Common myeloid progenitor, CD34-positive (primary cell): ENCODE measurements around the gene AMIGO1.

Source experiments
- CTCF ChIA-PET: fragments of 350-600 bp; sonication (Branson Sonifier 250); formaldehyde crosslinking; loops from one replicate; lab custom pipeline; 2021; ENCODE audit warnings: antibody characterized with exemption; lab: Charles Lee
- POLR2A ChIA-PET: fragments of 350-600 bp; sonication (Branson Sonifier 250); formaldehyde crosslinking; loops from one replicate; lab custom pipeline; 2021; ENCODE audit warnings: antibody characterized with exemption; lab: Charles Lee
- DNase-seq, 3 donors: peaks; one replicate each; pipeline versions ENCODE4 v3.0.0 to v3.0.0-alpha.2; 2013
- H3K27ac ChIP-seq, 2 experiments: 1 replicate in 1 of 2; 2 replicates in 1 of 2; pipeline ENCODE4 v1.7.0; 2013; ENCODE audit warnings: inconsistent platforms in 2 of 2, low read length in 2 of 2, mild to moderate bottlenecking in 2 of 2, low read depth in 1 of 2, moderate library complexity in 1 of 2; ENCODE audit not compliant: severe bottlenecking in 2 of 2, insufficient read depth in 1 of 2, poor library complexity in 1 of 2
- H3K27me3 ChIP-seq, 5 experiments: replicated peaks in 2 of 5; 1 replicate in 3 of 5; 2 replicates in 2 of 5; pipeline versions ENCODE4 v1.6.1 to v1.7.0; 2013; ENCODE audit warnings: low read length in 4 of 5, mild to moderate bottlenecking in 2 of 5, moderate library complexity in 2 of 5, inconsistent platforms in 1 of 5; ENCODE audit not compliant: insufficient read depth in 5 of 5, control insufficient read depth in 4 of 5
- H3K36me3 ChIP-seq, 4 experiments: 1 replicate in 2 of 4; 2 replicates in 2 of 4; pipeline versions ENCODE4 v1.6.1 to v1.7.0; 2013; ENCODE audit warnings: low read length in 3 of 4, control low read depth in 1 of 4, mild to moderate bottlenecking in 1 of 4; ENCODE audit not compliant: control insufficient read depth in 4 of 4, insufficient read depth in 4 of 4
- H3K4me1 ChIP-seq, 4 experiments: 1 replicate in 3 of 4; 2 replicates in 1 of 4; pipeline versions ENCODE4 v1.6.1 to v1.7.1; 2013; ENCODE audit warnings: low read length in 3 of 4, mild to moderate bottlenecking in 3 of 4, control low read depth in 1 of 4, inconsistent platforms in 1 of 4, moderate library complexity in 1 of 4; ENCODE audit not compliant: control insufficient read depth in 4 of 4, insufficient read depth in 4 of 4; ENCODE audit errors: control extremely low read depth in 1 of 4
- H3K4me3 ChIP-seq, 7 experiments: 1 replicate in 4 of 7; 2 replicates in 3 of 7; pipeline versions ENCODE4 v1.5.1 to v1.7.0; 2013; ENCODE audit warnings: mild to moderate bottlenecking in 7 of 7, low read length in 6 of 7, moderate library complexity in 6 of 7, inconsistent platforms in 2 of 7, low read depth in 2 of 7, control low read depth in 1 of 7; ENCODE audit not compliant: insufficient read depth in 4 of 7, control insufficient read depth in 1 of 7; ENCODE audit errors: extremely low read depth in 1 of 7
- H3K9me3 ChIP-seq, 5 experiments: 1 replicate in 4 of 5; 2 replicates in 1 of 5; pipeline versions ENCODE4 v1.6.1 to v1.7.1; 2013; ENCODE audit warnings: low read length in 4 of 5, mild to moderate bottlenecking in 2 of 5, inconsistent platforms in 1 of 5, low read depth in 1 of 5, moderate library complexity in 1 of 5; ENCODE audit not compliant: control insufficient read depth in 4 of 5, insufficient read depth in 2 of 5; ENCODE audit errors: control extremely low read depth in 1 of 5
- WGBS: methylation state at CpG from one replicate; pipeline ENCODE4 v1.1.5; 2013; ENCODE audit not compliant: insufficient coverage; 5-methylcytosine and 5-hydroxymethylcytosine counted together

AMIGO1 gene

DNA sequence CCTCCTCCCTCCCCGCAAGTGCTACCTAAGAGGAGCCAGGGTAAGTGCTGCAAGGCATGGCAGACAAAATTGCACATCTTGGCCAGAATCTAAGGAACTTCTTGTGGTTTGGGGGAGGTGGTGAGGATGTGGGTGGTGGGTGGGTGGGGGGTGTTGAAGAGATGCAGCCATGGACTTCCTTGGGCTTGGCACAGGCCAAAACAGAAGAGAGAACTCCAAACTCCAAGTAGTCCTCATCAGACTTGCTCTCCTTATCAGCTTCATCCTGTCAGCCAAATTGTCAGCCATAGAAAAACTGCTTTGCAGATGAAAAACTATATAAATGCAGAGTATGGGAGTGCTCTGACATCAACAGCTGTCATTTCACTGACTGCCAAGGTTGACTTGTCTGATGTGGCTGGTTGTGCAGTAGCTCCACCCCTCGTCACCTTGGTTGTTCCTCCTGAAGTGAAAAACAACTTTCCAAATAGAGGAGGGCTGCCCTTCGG is 7.1 kb downstream of the AMIGO1 start:
- Histone ChIP-seq H3K27me3 (peaks cover 0 to 5% (median 0%) of the 10 kb centered on the region in 5 experiments), H3K4me1 (peaks cover 0 to 23% (median 13%) of the 10 kb centered on the region in 4 experiments), H3K9me3 (no peaks in the 10 kb centered on the region), H3K27ac (peak overlapping the region in 1 of 2 experiments; percentile 49), H3K4me3 (no peak overlapping the region), H3K36me3 (peaks cover 2 to 27% (median 16%) of the 10 kb centered on the region in 4 experiments)
- POLR2A ChIA-PET: no interaction called here
- peak in 2 of 3 donors; percentile 27 to 34 for DNase-seq
- CTCF ChIA-PET: interaction anchor here (2.8 to 39.1 kb wide), 4 partner anchors 10 to 32 kb away, joined by 8 to 1203 read pairs (median 161); partner anchors contain the start of genes ATXN7L2, CYB561D1 and GPR61
- WGBS: 71% methylated on average over 2 of the region's 3 CpGs

DNA sequence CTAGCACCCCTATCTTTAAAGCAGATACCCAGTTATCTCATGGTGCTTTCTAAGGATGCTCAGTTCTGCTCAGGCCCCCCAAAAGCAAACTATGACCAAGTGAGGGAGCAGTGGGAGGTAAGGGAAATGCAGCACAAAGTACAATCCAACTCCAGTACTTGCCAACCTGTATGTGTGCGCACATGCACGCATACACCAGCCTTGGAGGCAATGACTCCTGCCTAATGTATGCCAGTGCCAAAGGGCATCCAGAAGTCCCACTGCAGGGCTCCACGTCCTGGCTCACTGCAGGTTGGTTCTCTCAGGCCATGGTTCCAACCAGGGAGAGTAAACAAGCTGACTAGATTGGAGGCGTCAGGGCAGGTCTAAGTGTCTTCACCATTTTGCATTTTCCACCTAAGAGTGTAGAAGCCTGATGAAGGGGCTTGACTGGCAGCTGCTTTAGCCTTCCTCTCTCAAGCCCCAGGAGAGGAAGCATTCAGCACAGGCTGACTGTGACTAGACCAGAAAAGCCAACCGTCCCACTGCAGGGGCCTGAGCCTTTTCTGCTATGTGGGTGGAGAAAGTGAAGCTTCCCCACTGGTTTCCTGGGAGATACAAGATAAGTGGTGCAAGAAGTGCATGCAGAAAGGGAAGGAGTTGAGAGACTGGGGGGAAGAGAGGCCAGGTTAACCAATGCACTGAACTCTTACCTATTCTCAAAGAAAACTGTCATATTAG is 7.7 kb downstream of the AMIGO1 start:
- Histone ChIP-seq H3K27me3 (peaks cover 0 to 2% (median 0%) of the 10 kb centered on the region in 5 experiments), H3K27ac (no peak overlapping the region), H3K36me3 (peaks cover 2 to 33% (median 20%) of the 10 kb centered on the region in 4 experiments), H3K4me3 (no peak overlapping the region), H3K9me3 (no peaks in the 10 kb centered on the region), H3K4me1 (peaks cover 0 to 23% (median 13%) of the 10 kb centered on the region in 4 experiments)
- WGBS: 76% methylated on average over 5 of the region's 5 CpGs
- DNase-seq: peak in 1 of 3 donors; percentile 29
- CTCF ChIA-PET: interaction anchor here (2.8 to 39.1 kb wide), 4 partner anchors 10 to 32 kb away, joined by 8 to 1203 read pairs (median 161); partner anchors contain the start of genes ATXN7L2, CYB561D1 and GPR61
- POLR2A ChIA-PET: no interaction called here

DNA sequence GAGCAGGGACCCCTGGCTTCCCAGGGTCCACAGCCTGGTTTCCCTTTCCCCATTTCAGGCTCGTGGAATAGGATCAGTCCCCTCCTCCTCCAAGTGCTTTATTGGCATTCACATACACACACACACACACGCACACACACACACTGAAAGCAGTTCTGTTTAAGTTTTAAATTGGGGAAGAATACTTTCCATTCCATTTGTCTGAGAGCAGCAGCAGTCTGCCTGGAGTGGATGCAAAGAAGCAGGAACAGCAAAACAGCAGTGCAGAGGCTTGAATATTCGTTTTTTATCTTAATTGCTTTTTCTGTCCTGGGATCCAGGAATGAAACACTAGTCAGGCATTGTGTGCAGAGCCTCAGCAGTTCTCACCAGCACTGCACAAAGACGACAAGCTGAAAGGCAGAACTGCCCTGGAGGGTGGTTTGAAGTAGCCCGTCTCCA is 8.6 kb downstream of the AMIGO1 start:
- H3K4me1 ChIP-seq: peaks cover 0 to 23% (median 13%) of the 10 kb centered on the region in 4 experiments
- no peak overlapping the region for H3K4me3 ChIP-seq
- ChIA-PET CTCF (interaction anchor here (11.1 to 39.1 kb wide), 4 partner anchors 3 to 33 kb away, joined by 90 to 1203 read pairs (median 232); partner anchors contain the start of genes AMIGO1, ATXN7L2, CYB561D1 and GPR61), POLR2A (no interaction called here)
- no peaks in the 10 kb centered on the region for H3K27me3 ChIP-seq
- peaks cover 6 to 42% (median 26%) of the 10 kb centered on the region in 4 experiments for H3K36me3 ChIP-seq
- 95% methylated on average over 4 of the region's 5 CpGs for WGBS
- no peaks in the 10 kb centered on the region for H3K9me3 ChIP-seq
- no peak for DNase-seq
- H3K27ac ChIP-seq: no peak overlapping the region

DNA sequence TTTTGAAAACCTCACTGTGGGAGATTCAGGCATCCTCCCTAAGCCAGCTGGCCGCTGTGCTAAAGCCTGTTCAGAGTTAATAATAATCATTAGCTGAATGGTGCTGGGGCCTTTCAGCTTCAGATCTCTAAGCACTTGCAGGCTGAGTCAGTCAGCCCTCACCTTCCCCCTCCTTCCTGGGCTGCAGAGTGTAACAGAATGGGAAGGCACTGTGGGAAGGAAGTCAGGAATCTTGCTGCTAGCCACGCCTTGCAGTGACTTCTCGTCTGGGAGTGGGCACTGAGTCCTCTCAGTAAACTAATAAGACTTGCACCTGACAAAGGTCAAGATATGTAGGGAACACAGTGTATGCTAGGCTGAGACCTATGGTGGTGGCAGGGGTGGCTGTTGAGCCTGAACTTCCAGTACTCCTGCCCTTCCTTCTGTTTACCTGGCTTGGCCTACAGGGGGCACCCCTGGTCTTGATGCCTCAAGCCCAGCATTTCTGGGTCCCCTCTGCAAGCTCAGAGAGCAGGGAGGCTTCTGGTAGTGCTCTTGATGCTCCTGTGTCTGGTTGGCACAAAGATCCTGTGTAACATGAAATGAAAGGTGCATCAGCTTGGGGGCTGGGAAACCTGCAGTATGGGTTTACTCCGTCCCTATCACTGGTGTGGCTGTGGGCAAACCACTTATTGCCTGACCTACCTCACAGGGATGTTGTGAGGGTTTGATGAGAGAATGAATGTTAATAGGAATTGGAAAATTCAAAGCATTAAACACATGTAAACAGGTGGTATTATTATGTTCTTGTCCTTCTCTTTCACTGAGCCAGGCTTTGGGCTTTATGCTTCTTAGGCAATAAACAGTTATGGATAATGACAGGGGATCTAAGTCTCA is 9.6 kb downstream of the AMIGO1 start:
- CTCF ChIA-PET: interaction anchor here (3.4 to 39.1 kb wide), 5 partner anchors 4 to 140 kb away, joined by 11 to 1203 read pairs (median 232); partner anchors contain the start of genes AMIGO1, ATXN7L2, CYB561D1 and GPR61
- DNase-seq: peak; percentile 44 to 71 (median 62)
- peaks cover 6 to 46% (median 28%) of the 10 kb centered on the region in 4 experiments for H3K36me3 ChIP-seq
- no peak overlapping the region for H3K27ac ChIP-seq
- POLR2A ChIA-PET: interaction anchor here (0.6 kb wide), 1 partner anchor 33 kb away, joined by 4 read pairs; no protein-coding TSS in a partner anchor
- 83% methylated on average over 2 of the region's 4 CpGs for WGBS
- H3K4me1 ChIP-seq: peaks cover 0 to 26% (median 15%) of the 10 kb centered on the region in 4 experiments
- no peaks in the 10 kb centered on the region for H3K27me3 ChIP-seq
- H3K4me3 ChIP-seq: no peak overlapping the region
- H3K9me3 ChIP-seq: no peaks in the 10 kb centered on the region

DNA sequence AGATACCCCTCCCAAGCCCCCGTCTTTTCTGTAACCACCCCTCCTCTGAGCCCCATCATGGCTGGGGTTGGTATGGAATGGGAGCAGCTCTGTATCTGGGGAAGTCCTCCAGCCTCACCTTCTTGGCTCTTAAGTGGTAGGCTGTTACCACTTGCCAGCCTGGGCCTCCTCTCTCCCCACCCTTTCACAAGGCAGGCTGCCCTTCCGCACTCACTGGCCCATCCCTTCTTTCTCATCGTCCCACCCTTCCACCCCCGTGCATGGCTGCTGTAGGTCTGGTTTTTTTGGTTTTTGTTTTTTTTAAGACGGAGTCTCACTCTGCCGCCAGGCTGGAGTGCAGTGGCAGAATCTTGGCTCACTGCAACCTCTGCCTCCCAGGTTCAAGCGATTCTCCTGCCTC is 10.4 kb downstream of the AMIGO1 start:
- Histone ChIP-seq H3K4me1 (peaks cover 0 to 33% (median 20%) of the 10 kb centered on the region in 4 experiments), H3K4me3 (no peak overlapping the region), H3K27me3 (no peaks in the 10 kb centered on the region), H3K9me3 (no peaks in the 10 kb centered on the region), H3K36me3 (peaks cover 6 to 46% (median 28%) of the 10 kb centered on the region in 4 experiments), H3K27ac (no peak overlapping the region)
- ChIA-PET POLR2A (no interaction called here), CTCF (interaction anchor here (0.6 to 39.1 kb wide), 8 partner anchors 5 to 174 kb away, joined by 3 to 1203 read pairs (median 50); partner anchors contain the start of genes AMIGO1, ATXN7L2, CYB561D1 and GPR61)
- 100% methylated on average over 1 of the region's 7 CpGs for WGBS
- DNase-seq: no peak

DNA sequence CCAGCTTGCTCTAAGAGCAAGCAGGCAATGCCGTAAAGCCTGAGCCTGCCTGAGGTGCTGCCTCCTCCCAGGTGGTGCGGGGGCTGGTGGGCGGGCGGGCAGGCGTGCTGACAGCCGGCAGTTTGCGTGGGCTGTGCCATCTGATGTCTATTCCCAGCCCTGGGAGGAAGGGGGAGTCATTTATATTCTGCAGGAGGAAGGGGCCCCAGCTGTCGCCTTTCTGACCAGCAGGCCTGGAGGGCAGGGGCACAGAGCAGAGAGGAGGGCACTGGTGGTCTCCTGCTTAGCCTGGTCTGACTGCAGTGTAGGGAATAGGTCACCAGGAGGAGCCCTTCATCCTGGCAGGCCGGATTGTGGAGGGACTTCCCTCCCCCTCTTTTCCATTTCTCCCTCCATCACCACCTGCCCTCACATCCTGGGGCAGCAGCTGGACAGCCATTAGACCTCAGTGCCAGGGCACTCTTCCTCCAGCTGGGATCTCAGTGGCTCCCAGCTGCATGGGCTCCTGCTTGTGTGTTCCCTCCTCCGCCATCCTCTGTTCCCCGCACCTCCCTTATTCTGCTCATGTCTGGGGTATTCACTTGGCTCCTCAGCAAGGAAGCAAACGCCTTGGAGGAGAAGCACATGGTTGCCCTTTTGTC is 11.2 kb downstream of the AMIGO1 start:
- peaks cover 6 to 46% (median 28%) of the 10 kb centered on the region in 4 experiments for H3K36me3 ChIP-seq
- peaks cover 0 to 37% (median 23%) of the 10 kb centered on the region in 4 experiments for H3K4me1 ChIP-seq
- no peak overlapping the region for H3K27ac ChIP-seq
- H3K4me3 ChIP-seq: no peak overlapping the region
- no peaks in the 10 kb centered on the region for H3K27me3 ChIP-seq
- ChIA-PET POLR2A (no interaction called here), CTCF (interaction anchor here (0.6 to 39.1 kb wide), 9 partner anchors 5 to 175 kb away, joined by 3 to 1203 read pairs (median 11); partner anchors contain the start of genes AMIGO1, ATXN7L2, CYB561D1 and GPR61)
- no peaks in the 10 kb centered on the region for H3K9me3 ChIP-seq
- DNase-seq: peak in 2 of 3 donors; percentile 30 to 33
- 91% methylated on average over 9 of the region's 12 CpGs for WGBS
